ENCODE results near the gene RHO.

RHO gene

GRCh38 chr3:129536374-129536667, 7.9 kb downstream of the RHO start:
- no peak overlapping the region for H3K4me3 ChIP-seq (ENCODE audit: low read length)
- TF ChIP-seq, protein P1, sequence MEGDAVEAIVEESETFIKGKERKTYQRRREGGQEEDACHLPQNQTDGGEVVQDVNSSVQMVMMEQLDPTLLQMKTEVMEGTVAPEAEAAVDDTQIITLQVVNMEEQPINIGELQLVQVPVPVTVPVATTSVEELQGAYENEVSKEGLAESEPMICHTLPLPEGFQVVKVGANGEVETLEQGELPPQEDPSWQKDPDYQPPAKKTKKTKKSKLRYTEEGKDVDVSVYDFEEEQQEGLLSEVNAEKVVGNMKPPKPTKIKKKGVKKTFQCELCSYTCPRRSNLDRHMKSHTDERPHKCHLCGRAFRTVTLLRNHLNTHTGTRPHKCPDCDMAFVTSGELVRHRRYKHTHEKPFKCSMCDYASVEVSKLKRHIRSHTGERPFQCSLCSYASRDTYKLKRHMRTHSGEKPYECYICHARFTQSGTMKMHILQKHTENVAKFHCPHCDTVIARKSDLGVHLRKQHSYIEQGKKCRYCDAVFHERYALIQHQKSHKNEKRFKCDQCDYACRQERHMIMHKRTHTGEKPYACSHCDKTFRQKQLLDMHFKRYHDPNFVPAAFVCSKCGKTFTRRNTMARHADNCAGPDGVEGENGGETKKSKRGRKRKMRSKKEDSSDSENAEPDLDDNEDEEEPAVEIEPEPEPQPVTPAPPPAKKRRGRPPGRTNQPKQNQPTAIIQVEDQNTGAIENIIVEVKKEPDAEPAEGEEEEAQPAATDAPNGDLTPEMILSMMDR (IDR thresholded peaks at IDR 0.05; ENCODE audit: insufficient read depth, low read depth, low read length, missing control alignments) = no peak
- no peak for DNase-seq (ENCODE audit: low read depth)

DNA sequence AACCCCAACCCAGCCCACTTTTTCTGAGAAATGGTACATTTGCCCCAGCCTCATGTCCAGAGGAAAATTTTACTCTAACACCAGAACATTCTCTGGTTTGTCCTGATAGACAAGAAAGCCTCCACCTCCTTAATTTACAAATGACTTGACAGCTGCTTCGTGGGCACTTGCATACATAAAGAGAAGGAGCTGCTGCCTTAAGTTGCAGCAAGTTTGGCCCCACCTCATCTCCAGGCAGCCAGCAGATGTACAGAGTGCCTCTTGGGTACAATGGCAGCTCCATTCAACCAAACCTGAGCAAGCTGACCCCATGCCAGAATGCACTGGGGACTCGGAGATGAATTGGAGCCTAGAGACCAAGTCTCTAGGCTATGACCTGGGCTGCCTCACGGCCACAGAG, 8.4 kb downstream of the RHO start:
- H3K4me3 ChIP-seq (ENCODE audit: low read length) = no peak overlapping the region
- TF ChIP-seq, protein P1 (IDR thresholded peaks at IDR 0.05; ENCODE audit: insufficient read depth, low read depth, low read length, missing control alignments) = no peak
- DNase-seq (ENCODE audit: low read depth) = no peak

DNA sequence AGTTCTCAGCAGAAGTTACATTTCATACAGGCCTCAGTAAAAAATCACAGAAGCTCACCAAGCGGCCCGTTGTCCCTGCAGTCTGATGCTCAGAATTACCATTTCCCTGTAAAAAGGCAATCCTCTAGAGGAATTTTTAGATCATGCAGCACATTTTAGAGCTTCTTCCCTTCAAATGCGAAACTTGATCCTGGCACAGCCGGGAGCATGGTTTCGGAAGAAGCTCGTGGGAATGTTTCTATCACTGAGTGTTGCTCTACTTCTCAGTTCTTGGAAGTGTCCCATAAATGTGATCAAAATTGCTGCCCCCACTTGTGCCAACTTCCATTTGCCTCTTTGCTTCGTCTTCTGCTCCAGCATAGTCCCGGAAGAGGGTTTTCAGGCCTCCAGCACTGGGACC, 10.8 kb downstream of the RHO start:
- TF ChIP-seq, protein P1 (IDR thresholded peaks at IDR 0.05; ENCODE audit: insufficient read depth, low read depth, low read length, missing control alignments) = no peak
- DNase-seq (ENCODE audit: low read depth) = no peak
- no peak overlapping the region for H3K4me3 ChIP-seq (ENCODE audit: low read length)

GRCh38 chr3:129540776-129541516, 12.5 kb downstream of the RHO start:
- no peak for DNase-seq (ENCODE audit: low read depth)

DNA sequence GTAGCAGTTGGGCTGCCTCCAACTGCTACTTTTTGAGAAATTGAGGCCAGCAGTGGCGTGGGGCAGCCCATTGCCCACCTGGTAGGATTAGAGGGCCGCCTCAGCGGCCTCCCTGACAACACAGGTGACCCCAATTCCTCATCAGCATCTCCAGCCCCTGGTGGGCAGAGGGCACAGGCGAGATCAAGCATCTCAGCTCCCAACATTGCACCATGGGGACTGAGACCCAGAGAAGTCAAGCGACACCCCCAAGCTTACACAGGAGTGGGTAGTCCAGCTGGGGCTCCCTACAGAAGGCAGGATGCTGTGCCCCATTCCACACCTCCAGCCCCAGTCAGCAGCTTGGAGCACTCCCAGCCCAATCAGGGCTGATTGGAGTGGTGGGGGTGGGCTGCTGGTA, 14.3 kb downstream of the RHO start:
- DNase-seq (ENCODE audit: low read depth) = no peak
- TF ChIP-seq, protein P1 (IDR thresholded peaks at IDR 0.05; ENCODE audit: insufficient read depth, low read depth, low read length, missing control alignments) = no peak
- H3K4me3 ChIP-seq (ENCODE audit: low read length) = no peak overlapping the region

More at GRCh38 chr3:129540776-129541516, 12.5 kb downstream of the RHO start:
- no peak overlapping the region for H3K4me3 ChIP-seq (ENCODE audit: low read length)
- TF ChIP-seq, protein P1 (IDR thresholded peaks at IDR 0.05; ENCODE audit: insufficient read depth, low read depth, low read length, missing control alignments) = no peak

DNA sequence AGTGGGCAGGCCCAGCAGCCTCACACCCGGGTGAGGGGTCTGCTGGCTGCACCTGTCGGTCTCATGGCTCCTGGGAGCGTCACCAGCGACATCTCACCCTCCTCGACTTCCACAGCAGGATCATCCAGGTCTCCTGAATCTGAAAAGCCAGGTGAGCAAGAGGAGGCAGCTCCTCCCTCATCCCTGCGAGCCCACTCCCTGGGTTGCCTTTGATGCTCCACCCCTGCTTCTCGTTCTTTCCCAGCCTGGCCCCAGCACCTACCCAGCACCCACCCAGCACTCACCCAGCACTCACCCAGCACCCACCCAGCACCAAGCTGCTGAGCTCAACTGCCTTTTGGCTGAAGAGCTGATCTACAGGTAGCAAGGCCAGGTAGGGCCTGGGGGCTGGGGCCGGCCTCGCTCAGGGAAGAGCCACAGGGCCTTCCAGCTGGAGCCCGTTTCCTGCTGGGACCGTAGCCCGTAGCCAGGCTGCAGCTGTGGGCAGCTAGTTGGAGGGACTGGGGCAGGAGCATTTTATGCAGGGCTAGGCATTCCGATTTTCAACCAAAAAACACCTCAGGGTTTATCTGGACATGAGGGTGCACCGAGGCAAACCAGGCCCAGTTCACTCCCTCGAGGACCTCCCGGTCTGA, 14.8 kb downstream of the RHO start, which contains the start of gene H1-8:
Gene H1-8 (plus strand): TSS at position 20 of the 635 bp plus-strand sequence. CDS start 44 bp downstream, at position 64.
- TF ChIP-seq, protein P1 (IDR thresholded peaks at IDR 0.05; ENCODE audit: insufficient read depth, low read depth, low read length, missing control alignments) = no peak
- no peak within 1 kb of the TSS for H3K4me3 ChIP-seq (ENCODE audit: low read length)
- no peak for DNase-seq (ENCODE audit: low read depth)
